ENCODE results near the gene PRDM4. TPM values are rescaled to one million over a fixed set of nuclear protein-coding genes. Genes with fewer than 3 reads are reported as not detected.
A peak's percentile ranks its signal among the peaks of the same experiment; 100 is the strongest.

The PRDM4 gene
- total and polyA plus RNA-seq, 5 donors from 2014 or later, result 12.7 to 37.3 (median 14.3) TPM

GRCh38 chr12:107791465-107792089 is 30.6 kb upstream of the PRDM4 start:
- Histone ChIP-seq H3K36me3 (ENCODE audit: control insufficient read depth, insufficient read depth, low read length) (no peaks in the 10 kb centered on the region), H3K27ac (ENCODE audit: insufficient read depth, low read length, poor library complexity, severe bottlenecking) (no peak overlapping the region), H3K4me1 (ENCODE audit: control insufficient read depth, insufficient read depth, low read length, poor library complexity, severe bottlenecking) (no peaks in the 10 kb centered on the region), H3K27me3 (ENCODE audit: control insufficient read depth, insufficient read depth, low read length) (peaks cover 9% of the 10 kb centered on the region), H3K9me3 (ENCODE audit: control insufficient read depth in 2 of 2, low read length in 2 of 2) (no peaks in the 10 kb centered on the region), H3K4me3 (ENCODE audit: low read depth, low read length) (no peak overlapping the region)
- DNase-seq, result no peak
- Mint-ChIP-seq H3K4me1 (no peaks in the 10 kb centered on the region), H3K4me3 (no peak overlapping the region), H3K36me3 (no peaks in the 10 kb centered on the region), H3K27ac (no peak overlapping the region), H3K27me3 (peaks cover 24% of the 10 kb centered on the region), H3K9me3 (peaks cover 0 to 13% (median 3%) of the 10 kb centered on the region in 7 donors)
- no peak for ATAC-seq (ENCODE audit: low read depth in 2 of 2)

DNA sequence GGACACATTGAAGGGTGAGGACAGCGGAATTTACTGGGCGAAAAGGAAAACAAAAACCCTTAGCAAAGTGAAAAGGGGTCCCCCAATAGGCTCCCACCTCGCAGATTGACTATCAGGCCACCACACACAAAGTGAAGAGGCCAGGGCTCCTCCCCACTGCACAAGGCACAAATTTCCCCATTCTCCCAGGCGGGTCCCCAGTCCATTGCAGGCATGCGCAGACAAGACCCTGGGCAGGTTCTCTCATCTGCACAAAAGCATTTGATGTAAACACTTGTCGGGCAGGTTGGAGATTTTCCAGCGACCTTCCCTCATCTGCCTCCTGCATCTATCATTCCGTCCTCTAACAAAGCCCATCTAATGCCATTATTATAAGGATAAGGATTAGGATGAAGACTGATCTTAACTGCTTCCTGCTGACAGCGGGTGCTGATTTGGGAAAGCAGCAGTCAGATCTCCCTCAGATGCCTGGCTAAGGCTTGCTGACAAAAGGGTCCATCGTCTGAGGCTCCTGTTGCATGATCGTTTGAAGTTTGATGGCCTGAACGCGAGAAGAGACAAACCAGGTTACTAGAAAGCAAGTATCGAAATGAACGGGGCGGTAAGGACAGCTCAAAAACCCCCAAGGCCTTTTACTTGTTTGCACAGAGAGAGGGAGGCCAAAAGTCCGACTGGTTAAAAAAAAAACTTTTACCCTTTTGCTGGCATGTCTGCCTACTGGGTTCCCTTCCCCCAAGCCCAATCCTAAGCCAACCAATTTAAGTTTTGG is 27.9 kb upstream of the PRDM4 start:
- Histone ChIP-seq H3K36me3 (ENCODE audit: control insufficient read depth, insufficient read depth, low read length) (no peaks in the 10 kb centered on the region), H3K9me3 (ENCODE audit: control insufficient read depth in 2 of 2, low read length in 2 of 2) (no peaks in the 10 kb centered on the region), H3K27me3 (ENCODE audit: control insufficient read depth, insufficient read depth, low read length) (no peaks in the 10 kb centered on the region), H3K4me1 (ENCODE audit: control insufficient read depth, insufficient read depth, low read length, poor library complexity, severe bottlenecking) (no peaks in the 10 kb centered on the region), H3K27ac (ENCODE audit: insufficient read depth, low read length, poor library complexity, severe bottlenecking) (no peak overlapping the region), H3K4me3 (ENCODE audit: low read depth, low read length) (no peak overlapping the region)
- Mint-ChIP-seq H3K4me3 (no peak overlapping the region), H3K36me3 (no peaks in the 10 kb centered on the region), H3K27me3 (peaks cover 22% of the 10 kb centered on the region), H3K9me3 (peaks cover 0 to 13% (median 1%) of the 10 kb centered on the region in 7 donors), H3K4me1 (no peaks in the 10 kb centered on the region), H3K27ac (peak overlapping the region in 1 of 3 donors; percentile 53)
- ATAC-seq (ENCODE audit: low read depth in 2 of 2) (no peak), DNase-seq (no peak)

- no peak overlapping the region for H3K4me3 ChIP-seq (ENCODE audit: low read depth, low read length)
- no peaks in the 10 kb centered on the region for H3K4me1 Mint-ChIP-seq
- H3K27me3 Mint-ChIP-seq, result peaks cover 23% of the 10 kb centered on the region
- H3K36me3 ChIP-seq (ENCODE audit: control insufficient read depth, insufficient read depth, low read length), result no peaks in the 10 kb centered on the region
- no peak overlapping the region for H3K27ac Mint-ChIP-seq
- DNase-seq (no peak), ATAC-seq (ENCODE audit: low read depth in 2 of 2) (no peak)
- H3K9me3 ChIP-seq (ENCODE audit: control insufficient read depth in 2 of 2, low read length in 2 of 2), result no peaks in the 10 kb centered on the region
- peaks cover 2% of the 10 kb centered on the region for H3K27me3 ChIP-seq (ENCODE audit: control insufficient read depth, insufficient read depth, low read length)
- no peaks in the 10 kb centered on the region for H3K4me1 ChIP-seq (ENCODE audit: control insufficient read depth, insufficient read depth, low read length, poor library complexity, severe bottlenecking)
- no peak overlapping the region for H3K27ac ChIP-seq (ENCODE audit: insufficient read depth, low read length, poor library complexity, severe bottlenecking)
- H3K36me3 Mint-ChIP-seq, result no peaks in the 10 kb centered on the region
- no peak overlapping the region for H3K4me3 Mint-ChIP-seq
- peaks cover 0 to 13% (median 1%) of the 10 kb centered on the region in 7 donors for H3K9me3 Mint-ChIP-seq
These were observed 27.3 kb upstream of the PRDM4 start for GRCh38 chr12:107788281-107788680.

- no peak overlapping the region for H3K4me3 ChIP-seq (ENCODE audit: low read depth, low read length)
These were observed 22.8 kb upstream of the PRDM4 start for GRCh38 chr12:107783406-107784376.

DNA sequence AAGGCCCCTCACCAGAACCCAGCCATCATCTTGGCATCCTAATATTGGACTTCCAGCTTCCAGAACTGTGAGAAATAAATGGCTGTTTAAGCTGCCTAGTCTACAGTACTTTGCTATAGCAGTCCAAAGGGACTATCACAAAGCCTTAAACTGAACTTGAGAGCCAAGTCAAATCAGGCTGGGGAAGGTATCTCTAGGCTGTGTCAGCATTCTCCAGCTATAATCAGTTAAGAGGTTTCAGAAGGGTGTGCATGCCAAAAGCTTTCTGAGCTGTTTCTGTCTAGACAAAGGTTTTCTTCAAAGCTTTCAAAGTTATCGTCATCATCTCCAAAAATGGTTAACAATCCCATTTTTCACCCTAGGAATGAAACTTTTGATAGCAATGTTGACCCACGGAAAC is 21.1 kb upstream of the PRDM4 start:
- Histone ChIP-seq H3K4me1 (ENCODE audit: control insufficient read depth, insufficient read depth, low read length, poor library complexity, severe bottlenecking) (no peaks in the 10 kb centered on the region), H3K27me3 (ENCODE audit: control insufficient read depth, insufficient read depth, low read length) (peaks cover 8% of the 10 kb centered on the region), H3K9me3 (ENCODE audit: control insufficient read depth in 2 of 2, low read length in 2 of 2) (no peaks in the 10 kb centered on the region), H3K27ac (ENCODE audit: insufficient read depth, low read length, poor library complexity, severe bottlenecking) (no peak overlapping the region), H3K36me3 (ENCODE audit: control insufficient read depth, insufficient read depth, low read length) (no peaks in the 10 kb centered on the region), H3K4me3 (ENCODE audit: low read depth, low read length) (no peak overlapping the region)
- ATAC-seq (ENCODE audit: low read depth in 2 of 2) (no peak), DNase-seq (no peak)
- H3K36me3 Mint-ChIP-seq, result no peaks in the 10 kb centered on the region
- H3K9me3 Mint-ChIP-seq, result peaks cover 0 to 2% (median 0%) of the 10 kb centered on the region in 7 donors
- peaks cover 31% of the 10 kb centered on the region for H3K27me3 Mint-ChIP-seq
- no peak overlapping the region for H3K4me3 Mint-ChIP-seq
- H3K4me1 Mint-ChIP-seq, result no peaks in the 10 kb centered on the region
- H3K27ac Mint-ChIP-seq, result no peak overlapping the region

More at GRCh38 chr12:107783406-107784376, 22.8 kb upstream of the PRDM4 start:
- Mint-ChIP-seq H3K4me3 (no peak overlapping the region), H3K27ac (no peak overlapping the region), H3K27me3 (peaks cover 31% of the 10 kb centered on the region), H3K4me1 (no peaks in the 10 kb centered on the region), H3K9me3 (no peaks in the 10 kb centered on the region), H3K36me3 (no peaks in the 10 kb centered on the region)
- H3K27ac ChIP-seq (ENCODE audit: insufficient read depth, low read length, poor library complexity, severe bottlenecking), result no peak overlapping the region
- peaks cover 8% of the 10 kb centered on the region for H3K27me3 ChIP-seq (ENCODE audit: control insufficient read depth, insufficient read depth, low read length)
- H3K4me1 ChIP-seq (ENCODE audit: control insufficient read depth, insufficient read depth, low read length, poor library complexity, severe bottlenecking), result no peaks in the 10 kb centered on the region
- no peaks in the 10 kb centered on the region for H3K36me3 ChIP-seq (ENCODE audit: control insufficient read depth, insufficient read depth, low read length)
- DNase-seq (no peak), ATAC-seq (ENCODE audit: low read depth in 2 of 2) (no peak)
- H3K9me3 ChIP-seq (ENCODE audit: control insufficient read depth in 2 of 2, low read length in 2 of 2), result no peaks in the 10 kb centered on the region

DNA sequence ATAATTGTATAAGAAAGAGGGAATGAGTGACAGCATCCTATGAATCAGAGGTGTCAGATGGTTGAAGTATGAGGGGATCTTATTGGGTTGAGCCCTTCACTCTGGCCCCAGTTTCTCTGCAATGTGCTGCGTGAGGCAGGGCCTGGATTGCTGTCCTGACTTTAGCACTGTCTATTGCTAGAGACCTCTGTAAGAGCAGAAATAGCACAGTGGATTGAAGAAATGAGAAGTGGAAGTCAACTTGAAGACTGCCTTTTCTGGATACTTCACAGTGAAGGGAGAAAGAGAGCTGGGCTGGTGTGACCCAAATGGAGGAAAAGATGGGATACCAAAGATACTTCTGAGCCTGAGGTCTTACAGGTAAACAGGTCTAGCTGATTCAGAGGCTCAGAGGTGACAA is 19.4 kb upstream of the PRDM4 start:
- H3K4me3 ChIP-seq (ENCODE audit: low read depth, low read length), result no peak overlapping the region
- no peaks in the 10 kb centered on the region for H3K9me3 ChIP-seq (ENCODE audit: control insufficient read depth in 2 of 2, low read length in 2 of 2)
- H3K27ac Mint-ChIP-seq, result no peak overlapping the region
- peaks cover 0 to 2% (median 0%) of the 10 kb centered on the region in 7 donors for H3K9me3 Mint-ChIP-seq
- no peaks in the 10 kb centered on the region for H3K36me3 Mint-ChIP-seq
- no peaks in the 10 kb centered on the region for H3K4me1 Mint-ChIP-seq
- no peak for DNase-seq
- peaks cover 17% of the 10 kb centered on the region for H3K27me3 ChIP-seq (ENCODE audit: control insufficient read depth, insufficient read depth, low read length)
- no peak overlapping the region for H3K4me3 Mint-ChIP-seq
- peaks cover 47% of the 10 kb centered on the region for H3K27me3 Mint-ChIP-seq
- no peak for ATAC-seq (ENCODE audit: low read depth in 2 of 2)
- H3K36me3 ChIP-seq (ENCODE audit: control insufficient read depth, insufficient read depth, low read length), result no peaks in the 10 kb centered on the region
- no peak overlapping the region for H3K27ac ChIP-seq (ENCODE audit: insufficient read depth, low read length, poor library complexity, severe bottlenecking)
- H3K4me1 ChIP-seq (ENCODE audit: control insufficient read depth, insufficient read depth, low read length, poor library complexity, severe bottlenecking), result peaks cover 3% of the 10 kb centered on the region

GRCh38 chr12:107779077-107779831 is 18.3 kb upstream of the PRDM4 start:
- H3K4me3 Mint-ChIP-seq, result no peak overlapping the region
- peaks cover 55% of the 10 kb centered on the region for H3K27me3 Mint-ChIP-seq
- Histone ChIP-seq H3K36me3 (ENCODE audit: control insufficient read depth, insufficient read depth, low read length) (no peaks in the 10 kb centered on the region), H3K27me3 (ENCODE audit: control insufficient read depth, insufficient read depth, low read length) (peaks cover 25% of the 10 kb centered on the region), H3K4me3 (ENCODE audit: low read depth, low read length) (no peak overlapping the region), H3K4me1 (ENCODE audit: control insufficient read depth, insufficient read depth, low read length, poor library complexity, severe bottlenecking) (peaks cover 5% of the 10 kb centered on the region), H3K9me3 (ENCODE audit: control insufficient read depth in 2 of 2, low read length in 2 of 2) (no peaks in the 10 kb centered on the region), H3K27ac (ENCODE audit: insufficient read depth, low read length, poor library complexity, severe bottlenecking) (no peak overlapping the region)
- H3K9me3 Mint-ChIP-seq, result peaks cover 0 to 2% (median 0%) of the 10 kb centered on the region in 7 donors
- ATAC-seq (ENCODE audit: low read depth in 2 of 2), result no peak
- no peak for DNase-seq
- peaks cover 0 to 7% (median 2%) of the 10 kb centered on the region in 4 donors for H3K4me1 Mint-ChIP-seq
- H3K27ac Mint-ChIP-seq, result no peak overlapping the region
- H3K36me3 Mint-ChIP-seq, result no peaks in the 10 kb centered on the region

Data from CD4-positive, CD25-positive, alpha-beta regulatory T cell (primary cell).